Uterus (tissue), 2 donors: Measurements from ENCODE around the gene HPDL.

Experiments used
- POLR2A ChIP-seq, 2 donors: fragments of 450-650 bp; IDR thresholded peaks; one replicate each; pipeline ENCODE4 v1.6.1; 2016; ENCODE audit warnings: antibody characterized with exemption in 2 of 2, mild to moderate bottlenecking in 1 of 2, moderate library complexity in 1 of 2
- TF ChIP-seq, protein P1 (sequence below), 4 experiments: fragments of 200-600 bp in 2 of 4; fragments of 450-650 bp in 2 of 4; sonication (generic) in 2 of 4; IDR thresholded peaks; one replicate each; pipeline ENCODE4 v1.5.1; 2016 to 2019; ENCODE audit warnings: antibody characterized with exemption in 4 of 4, mild to moderate bottlenecking in 2 of 4, moderate library complexity in 1 of 4

DNA sequence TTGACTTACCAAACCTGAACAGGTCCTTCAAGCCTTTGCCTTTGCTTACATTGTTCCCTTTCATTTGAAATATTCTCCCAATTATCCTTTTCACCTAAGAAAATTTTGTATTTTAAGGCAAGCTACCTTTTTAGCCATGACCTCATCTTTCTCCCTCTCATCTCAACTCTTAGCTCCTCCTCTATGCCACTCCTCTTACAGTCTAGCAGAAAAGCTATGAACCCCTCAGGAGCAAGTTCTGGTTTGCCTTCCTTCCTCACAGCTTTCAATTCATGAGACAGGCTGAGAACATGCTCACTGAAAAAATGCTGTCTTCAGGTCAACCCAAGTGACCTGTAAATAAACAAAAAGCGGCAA is 21.9 kb downstream of the HPDL start:
- TF ChIP-seq, protein P1, sequence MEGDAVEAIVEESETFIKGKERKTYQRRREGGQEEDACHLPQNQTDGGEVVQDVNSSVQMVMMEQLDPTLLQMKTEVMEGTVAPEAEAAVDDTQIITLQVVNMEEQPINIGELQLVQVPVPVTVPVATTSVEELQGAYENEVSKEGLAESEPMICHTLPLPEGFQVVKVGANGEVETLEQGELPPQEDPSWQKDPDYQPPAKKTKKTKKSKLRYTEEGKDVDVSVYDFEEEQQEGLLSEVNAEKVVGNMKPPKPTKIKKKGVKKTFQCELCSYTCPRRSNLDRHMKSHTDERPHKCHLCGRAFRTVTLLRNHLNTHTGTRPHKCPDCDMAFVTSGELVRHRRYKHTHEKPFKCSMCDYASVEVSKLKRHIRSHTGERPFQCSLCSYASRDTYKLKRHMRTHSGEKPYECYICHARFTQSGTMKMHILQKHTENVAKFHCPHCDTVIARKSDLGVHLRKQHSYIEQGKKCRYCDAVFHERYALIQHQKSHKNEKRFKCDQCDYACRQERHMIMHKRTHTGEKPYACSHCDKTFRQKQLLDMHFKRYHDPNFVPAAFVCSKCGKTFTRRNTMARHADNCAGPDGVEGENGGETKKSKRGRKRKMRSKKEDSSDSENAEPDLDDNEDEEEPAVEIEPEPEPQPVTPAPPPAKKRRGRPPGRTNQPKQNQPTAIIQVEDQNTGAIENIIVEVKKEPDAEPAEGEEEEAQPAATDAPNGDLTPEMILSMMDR (IDR thresholded peaks at IDR 0.05) = no peak
- no peak for TF ChIP-seq POLR2A (IDR thresholded peaks at IDR 0.05)
